Endothelial cell (in vitro differentiated cells): ENCODE results near the gene ARHGAP30. TPM values are rescaled to one million over a fixed set of nuclear protein-coding genes. Genes with fewer than 3 reads are reported as not detected.

Source experiments
- DNase-seq: peaks from one replicate; pipeline ENCODE4 v3.0.0; 2021; ENCODE audit warnings: low spot score
- H3K27ac Mint-ChIP-seq: one replicate; pipeline ENCODE4 v1.8.0; 2021; ENCODE audit warnings: mixed read lengths, inconsistent platforms; ENCODE audit not compliant: unreplicated experiment
- H3K27me3 Mint-ChIP-seq: one replicate; pipeline ENCODE4 v1.8.0; 2021; ENCODE audit warnings: mild to moderate bottlenecking, moderate library complexity, mixed read lengths, inconsistent platforms; ENCODE audit not compliant: unreplicated experiment
- H3K36me3 Mint-ChIP-seq: one replicate; pipeline ENCODE4 v1.8.0; 2021; ENCODE audit warnings: mild to moderate bottlenecking, low read depth, mixed read lengths, inconsistent platforms; ENCODE audit not compliant: unreplicated experiment
- H3K4me1 Mint-ChIP-seq: one replicate; pipeline ENCODE4 v1.8.0; 2021; ENCODE audit warnings: mild to moderate bottlenecking, mixed read lengths, inconsistent platforms; ENCODE audit not compliant: unreplicated experiment
- H3K4me3 Mint-ChIP-seq: one replicate; pipeline ENCODE4 v1.8.0; 2021; ENCODE audit warnings: mild to moderate bottlenecking, mixed read lengths, inconsistent platforms; ENCODE audit not compliant: unreplicated experiment
- H3K9me3 Mint-ChIP-seq: one replicate; pipeline ENCODE4 v1.8.0; 2021; ENCODE audit warnings: mixed read lengths, inconsistent platforms; ENCODE audit not compliant: unreplicated experiment
- CTCF ChIP-seq: fragments of 200-600 bp; sonication (generic); IDR thresholded peaks from one replicate; pipeline ENCODE4 v1.5.0; 2021; ENCODE audit warnings: antibody characterized with exemption; ENCODE audit not compliant: unreplicated experiment
- total RNA-seq: library from RNA; stranded (reverse); fragmentation: NEBNext Ultra II Directional; extraction: Animal tissue kit (Norgen Biotek cat#: 25700); gene quantifications from one replicate; pipeline ENCODE4 v1.2.1, GENCODE V29; 2021; ENCODE audit not compliant: unreplicated experiment

The ARHGAP30 gene
- total RNA-seq, 1 donor from 2014 or later: 0.23 TPM

GRCh38 chr1:161100556-161100955, 30.9 kb upstream of the ARHGAP30 start:
- no peak for TF ChIP-seq CTCF
- no peak for DNase-seq
- Mint-ChIP-seq H3K36me3 (peaks cover 20% of the 10 kb centered on the region), H3K27ac (no peak overlapping the region), H3K9me3 (no peaks in the 10 kb centered on the region), H3K4me3 (no peak overlapping the region), H3K27me3 (peaks cover 3% of the 10 kb centered on the region), H3K4me1 (peaks cover 16% of the 10 kb centered on the region)

GRCh38 chr1:161099090-161099802, 29.6 kb upstream of the ARHGAP30 start:
- Mint-ChIP-seq H3K27me3 (peaks cover 3% of the 10 kb centered on the region), H3K36me3 (peaks cover 20% of the 10 kb centered on the region), H3K4me1 (peaks cover 16% of the 10 kb centered on the region), H3K4me3 (peak overlapping the region; percentile 93), H3K27ac (peak overlapping the region; percentile 85), H3K9me3 (no peaks in the 10 kb centered on the region)
- no peak for DNase-seq
- no peak for TF ChIP-seq CTCF

DNA sequence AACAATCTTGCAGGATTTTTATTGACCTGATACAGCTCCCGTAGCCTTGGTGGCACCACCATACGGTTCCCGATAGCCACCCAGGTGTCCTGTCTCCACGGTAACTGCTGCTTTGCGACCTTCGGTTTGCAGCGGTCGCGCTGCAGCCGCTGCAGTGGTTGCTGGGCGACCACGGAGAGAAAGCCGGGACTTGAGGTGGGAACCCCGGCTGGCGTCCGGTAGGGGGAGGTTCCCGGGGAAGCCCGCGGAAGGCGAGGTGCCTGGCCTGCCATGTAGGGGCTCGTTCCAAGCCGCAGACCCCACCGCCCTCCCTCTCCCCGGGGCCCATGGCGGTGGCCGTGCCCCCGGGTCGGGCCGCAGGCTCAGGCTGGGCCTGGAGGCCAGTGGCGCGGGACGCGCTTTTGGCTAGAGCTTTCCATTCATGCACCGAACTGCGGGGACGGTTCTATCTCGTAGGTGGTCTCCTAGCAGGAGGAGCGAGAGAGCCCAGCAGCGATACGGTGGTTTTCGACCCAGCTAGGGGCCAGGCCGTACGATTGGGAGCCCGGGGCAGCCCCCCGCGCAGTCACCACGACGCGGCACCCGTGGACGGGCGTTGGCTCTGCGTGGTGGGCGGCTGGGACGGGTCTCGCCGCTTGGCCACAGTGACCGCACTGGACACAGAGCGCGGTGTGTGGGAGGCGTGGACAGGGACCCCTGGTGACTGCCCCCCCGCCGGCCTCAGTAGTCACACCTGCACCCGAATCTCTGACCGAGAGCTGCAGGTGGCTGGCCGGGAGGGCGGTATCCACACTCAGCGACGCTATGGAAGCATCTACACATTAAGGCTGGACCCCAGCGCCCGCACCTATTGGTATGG, 28.7 kb upstream of the ARHGAP30 start, which contains the start of gene KLHDC9:
Gene KLHDC9, plus strand, starts transcription at position 152 of the 859 bp plus-strand sequence. Its CDS starts 175 bp downstream, at position 327.
- Mint-ChIP-seq H3K27ac (peak within 1 kb of the TSS; percentile 85), H3K4me1 (peaks cover 16% of the 10 kb centered on the region), H3K27me3 (peaks cover 2% of the 10 kb centered on the region), H3K36me3 (peaks cover 20% of the 10 kb centered on the region), H3K9me3 (no peaks in the 10 kb centered on the region), H3K4me3 (peak within 1 kb of the TSS; percentile 93)
- TF ChIP-seq CTCF: peak; percentile 10
- peak; percentile 78 for DNase-seq

GRCh38 chr1:161096530-161096929, 26.8 kb upstream of the ARHGAP30 start:
- peaks cover 2% of the 10 kb centered on the region for H3K27me3 Mint-ChIP-seq
- no peak overlapping the region for H3K4me3 Mint-ChIP-seq
- no peak for DNase-seq
- peaks cover 16% of the 10 kb centered on the region for H3K4me1 Mint-ChIP-seq
- no peak overlapping the region for H3K27ac Mint-ChIP-seq
- peaks cover 15% of the 10 kb centered on the region for H3K36me3 Mint-ChIP-seq
- no peaks in the 10 kb centered on the region for H3K9me3 Mint-ChIP-seq
- TF ChIP-seq CTCF: no peak
